Progenitor cell of endocrine pancreas (in vitro differentiated cells): ENCODE data around the gene SLC35F6. TPM values are rescaled to one million over a fixed set of nuclear protein-coding genes. Genes with fewer than 3 reads are reported as not detected.

ENCODE experiments used
- DNase-seq: peaks from one replicate; pipeline ENCODE4 v3.0.0; 2021; ENCODE audit warnings: low spot score; ENCODE audit not compliant: unreplicated experiment
- H3K27ac Mint-ChIP-seq: 2 replicates; pipeline ENCODE4 v1.8.0; 2021; ENCODE audit warnings: mild to moderate bottlenecking, moderate library complexity, mixed read lengths
- H3K27me3 Mint-ChIP-seq: 2 replicates; pipeline ENCODE4 v1.8.0; 2021; ENCODE audit warnings: mixed read lengths
- H3K36me3 Mint-ChIP-seq: 2 replicates; pipeline ENCODE4 v1.8.0; 2022; ENCODE audit warnings: mixed read lengths; ENCODE audit not compliant: insufficient read depth
- H3K4me1 Mint-ChIP-seq: 2 replicates; pipeline ENCODE4 v1.8.0; 2021; ENCODE audit warnings: low read depth, mixed read lengths
- H3K4me3 Mint-ChIP-seq: 2 replicates; pipeline ENCODE4 v1.8.0; 2021; ENCODE audit warnings: low read depth, mild to moderate bottlenecking, moderate library complexity, mixed read lengths
- H3K9me3 Mint-ChIP-seq: 2 replicates; pipeline ENCODE4 v1.8.0; 2021; ENCODE audit warnings: low read depth, mixed read lengths
- CTCF ChIP-seq: fragments of 200-600 bp; sonication (generic); IDR thresholded peaks from one replicate; pipeline ENCODE4 v1.5.0; 2021; ENCODE audit warnings: antibody characterized with exemption, mild to moderate bottlenecking; ENCODE audit not compliant: unreplicated experiment
- total RNA-seq: library from RNA; stranded (reverse); gene quantifications from 2 replicates; pipeline ENCODE4 v1.2.1, GENCODE V29; 2021

The SLC35F6 gene
- total RNA-seq, 1 donor from 2014 or later = 19.9 TPM

- H3K27ac Mint-ChIP-seq = no peak overlapping the region
Measured at GRCh38 chr2:26733413-26733812, 30.7 kb upstream of the SLC35F6 start.

GRCh38 chr2:26735097-26735496 lies 29.0 kb upstream of the SLC35F6 start:
- no peak overlapping the region for H3K27ac Mint-ChIP-seq
- peaks cover 2% of the 10 kb centered on the region for H3K4me1 Mint-ChIP-seq
- no peaks in the 10 kb centered on the region for H3K9me3 Mint-ChIP-seq
- DNase-seq = no peak
- no peaks in the 10 kb centered on the region for H3K36me3 Mint-ChIP-seq
- peaks cover 19% of the 10 kb centered on the region for H3K27me3 Mint-ChIP-seq
- no peak for TF ChIP-seq CTCF
- H3K4me3 Mint-ChIP-seq = no peak overlapping the region

More at GRCh38 chr2:26733413-26733812, 30.7 kb upstream of the SLC35F6 start:
- Mint-ChIP-seq H3K9me3 (no peaks in the 10 kb centered on the region), H3K27me3 (peaks cover 19% of the 10 kb centered on the region), H3K4me3 (no peak overlapping the region), H3K4me1 (peaks cover 2% of the 10 kb centered on the region), H3K36me3 (no peaks in the 10 kb centered on the region)
- DNase-seq = no peak
- no peak for TF ChIP-seq CTCF

- H3K27me3 Mint-ChIP-seq = peaks cover 16% of the 10 kb centered on the region
- DNase-seq = no peak
- no peak for TF ChIP-seq CTCF
- H3K4me1 Mint-ChIP-seq = peaks cover under 1% of the 10 kb centered on the region
- no peak overlapping the region for H3K27ac Mint-ChIP-seq
- H3K9me3 Mint-ChIP-seq = no peaks in the 10 kb centered on the region
- H3K36me3 Mint-ChIP-seq = no peaks in the 10 kb centered on the region
- H3K4me3 Mint-ChIP-seq = no peak overlapping the region
Measured at GRCh38 chr2:26735883-26736588, 28.0 kb upstream of the SLC35F6 start.

- no peak overlapping the region for H3K4me3 Mint-ChIP-seq
- H3K27ac Mint-ChIP-seq = no peak overlapping the region
- no peaks in the 10 kb centered on the region for H3K36me3 Mint-ChIP-seq
- TF ChIP-seq CTCF = no peak
- no peaks in the 10 kb centered on the region for H3K4me1 Mint-ChIP-seq
- no peaks in the 10 kb centered on the region for H3K9me3 Mint-ChIP-seq
- DNase-seq = no peak
- peaks cover 16% of the 10 kb centered on the region for H3K27me3 Mint-ChIP-seq
Measured at GRCh38 chr2:26737221-26737620, 26.9 kb upstream of the SLC35F6 start.

- TF ChIP-seq CTCF = no peak
- Mint-ChIP-seq H3K27me3 (peaks cover 10% of the 10 kb centered on the region), H3K27ac (no peak overlapping the region), H3K9me3 (no peaks in the 10 kb centered on the region), H3K4me1 (no peaks in the 10 kb centered on the region), H3K36me3 (no peaks in the 10 kb centered on the region), H3K4me3 (no peak overlapping the region)
- no peak for DNase-seq
Measured at GRCh38 chr2:26738481-26738880, 25.6 kb upstream of the SLC35F6 start.
